ENCODE data around the gene LIN7C.

The LIN7C gene

DNA sequence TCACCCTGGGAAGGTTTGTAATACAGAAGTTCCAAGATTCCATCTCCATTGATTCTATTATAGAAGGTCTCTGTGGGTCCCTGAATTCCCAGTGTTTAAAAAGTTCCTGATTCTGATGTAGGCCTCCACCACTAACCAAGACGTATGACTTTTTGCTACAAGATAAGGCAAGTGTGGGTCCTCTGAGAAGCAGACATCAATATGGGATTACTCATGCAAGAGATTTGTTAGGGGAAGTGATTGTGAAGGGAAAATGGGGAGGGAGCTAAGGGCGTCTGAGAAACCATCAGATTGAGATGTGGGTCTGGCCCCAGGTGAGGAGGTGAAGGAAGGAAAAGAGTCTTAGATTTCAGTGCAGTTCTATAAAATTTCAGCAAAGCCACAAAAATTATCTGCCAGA, 23.8 kb downstream of the LIN7C start:
- Histone ChIP-seq H3K9me3 (replicated peaks; ENCODE audit: low read length) (no peaks in the 10 kb centered on the region), H3K36me3 (ENCODE audit: insufficient read depth, low read length) (no peaks in the 10 kb centered on the region)

DNA sequence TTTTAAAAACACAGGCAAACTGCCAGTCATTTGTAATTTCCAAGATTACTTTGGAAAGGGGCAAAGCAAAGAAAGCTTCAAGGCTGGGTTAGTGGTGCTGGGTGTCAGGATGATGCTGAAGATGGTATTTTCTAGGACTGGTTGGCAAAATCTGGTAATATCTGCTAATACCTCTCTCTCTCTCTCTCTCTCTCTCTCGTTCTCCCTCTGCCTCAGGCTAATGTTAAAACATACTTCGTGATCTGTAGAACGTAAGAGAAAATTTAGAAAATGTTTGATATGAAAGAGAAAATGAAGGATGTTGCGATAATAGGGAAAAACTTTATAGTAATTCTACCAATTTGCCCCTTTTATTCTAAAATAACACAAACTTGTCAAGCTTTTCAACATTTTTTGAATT, 24.6 kb downstream of the LIN7C start:
- H3K4me2 ChIP-seq (ENCODE audit: low read length), result no peak overlapping the region
- no peaks in the 10 kb centered on the region for H3K36me3 ChIP-seq (ENCODE audit: insufficient read depth, low read length)
- H3K9ac ChIP-seq (ENCODE audit: low read depth, low read length), result no peak overlapping the region
- H3K9me3 ChIP-seq (replicated peaks; ENCODE audit: low read length), result no peaks in the 10 kb centered on the region
- no peaks in the 10 kb centered on the region for H3K4me1 ChIP-seq (ENCODE audit: control insufficient read depth, insufficient read depth, low read length)
- no peaks in the 10 kb centered on the region for H3K27me3 ChIP-seq (ENCODE audit: control insufficient read depth, insufficient read depth, low read length)
- H3K4me3 ChIP-seq (ENCODE audit: low read length), result no peak overlapping the region

More for the DNA sequence above, 23.8 kb downstream of the LIN7C start:
- Histone ChIP-seq H3K27me3 (ENCODE audit: control insufficient read depth, insufficient read depth, low read length) (no peaks in the 10 kb centered on the region), H3K4me1 (ENCODE audit: control insufficient read depth, insufficient read depth, low read length) (no peaks in the 10 kb centered on the region), H3K4me2 (ENCODE audit: low read length) (no peak overlapping the region), H3K9ac (ENCODE audit: low read depth, low read length) (no peak overlapping the region), H3K4me3 (ENCODE audit: low read length) (no peak overlapping the region)

DNA sequence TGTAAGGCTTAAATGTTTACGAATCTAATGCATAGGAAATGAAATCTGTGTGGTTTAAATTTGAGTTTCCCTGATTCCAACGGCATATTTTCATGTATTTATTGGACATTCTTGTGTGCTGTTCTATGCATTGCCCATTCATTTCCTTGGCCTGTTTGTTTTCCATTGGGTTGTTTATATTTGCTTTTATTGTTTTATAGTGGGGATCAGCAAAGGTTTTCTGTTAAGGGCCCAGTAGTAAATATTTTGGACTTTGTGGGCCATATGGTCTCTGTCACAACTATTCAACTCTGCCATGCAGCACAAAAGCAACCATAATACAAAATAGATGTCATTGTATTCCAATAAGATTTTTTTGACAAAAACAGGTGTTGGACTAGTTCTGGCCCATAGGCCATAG, 28.7 kb downstream of the LIN7C start:
- H3K9ac ChIP-seq (ENCODE audit: low read depth, low read length), result no peak overlapping the region
- no peaks in the 10 kb centered on the region for H3K9me3 ChIP-seq (replicated peaks; ENCODE audit: low read length)
- no peaks in the 10 kb centered on the region for H3K27me3 ChIP-seq (ENCODE audit: control insufficient read depth, insufficient read depth, low read length)
- H3K4me2 ChIP-seq (ENCODE audit: low read length), result no peak overlapping the region
- H3K4me3 ChIP-seq (ENCODE audit: low read length), result no peak overlapping the region
- H3K4me1 ChIP-seq (ENCODE audit: control insufficient read depth, insufficient read depth, low read length), result peaks cover 6% of the 10 kb centered on the region
- H3K36me3 ChIP-seq (ENCODE audit: insufficient read depth, low read length), result no peaks in the 10 kb centered on the region

DNA sequence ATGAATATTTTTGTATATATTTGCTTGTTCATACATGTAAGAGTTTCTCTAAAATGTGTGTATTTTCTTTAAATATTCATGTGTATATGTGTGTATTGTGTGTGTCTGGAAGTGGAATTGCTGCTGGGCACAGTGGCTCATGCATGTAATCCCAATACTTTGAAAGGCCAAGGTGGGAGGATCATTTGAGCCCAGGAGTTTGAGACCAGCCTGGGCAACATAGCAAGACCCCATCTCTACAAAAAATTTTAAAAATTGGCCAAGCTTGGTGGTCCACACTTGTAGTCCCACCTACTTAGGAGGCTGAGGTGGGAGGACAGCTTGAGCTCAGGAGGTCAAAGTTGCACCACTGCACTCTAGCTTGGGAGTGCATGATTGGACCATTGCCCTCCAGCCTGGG, 29.3 kb downstream of the LIN7C start:
- no peaks in the 10 kb centered on the region for H3K9me3 ChIP-seq (replicated peaks; ENCODE audit: low read length)
- no peaks in the 10 kb centered on the region for H3K36me3 ChIP-seq (ENCODE audit: insufficient read depth, low read length)
- no peak overlapping the region for H3K4me2 ChIP-seq (ENCODE audit: low read length)
- no peak overlapping the region for H3K9ac ChIP-seq (ENCODE audit: low read depth, low read length)
- no peaks in the 10 kb centered on the region for H3K27me3 ChIP-seq (ENCODE audit: control insufficient read depth, insufficient read depth, low read length)
- H3K4me3 ChIP-seq (ENCODE audit: low read length), result no peak overlapping the region
- H3K4me1 ChIP-seq (ENCODE audit: control insufficient read depth, insufficient read depth, low read length), result peaks cover 6% of the 10 kb centered on the region

DNA sequence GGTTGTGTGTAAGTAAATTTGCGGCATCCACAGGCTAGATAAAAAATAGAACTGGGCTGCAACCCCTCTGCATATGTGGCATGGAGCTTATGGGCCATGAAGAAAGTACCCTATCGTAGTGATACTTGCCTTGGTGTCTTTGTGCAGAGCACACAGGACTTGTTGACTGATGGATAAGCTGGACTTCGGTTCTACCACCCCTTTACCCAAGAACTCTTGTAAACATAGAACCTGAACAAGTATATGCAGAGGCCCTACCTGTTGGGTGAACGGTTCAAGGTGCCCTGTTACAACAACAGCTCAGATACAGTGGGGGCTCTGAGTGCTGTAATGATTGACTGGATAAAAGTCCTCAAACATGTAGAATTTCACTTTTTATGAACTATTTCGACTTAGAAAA, 30.9 kb downstream of the LIN7C start:
- no peak overlapping the region for H3K4me2 ChIP-seq (ENCODE audit: low read length)
- no peak overlapping the region for H3K9ac ChIP-seq (ENCODE audit: low read depth, low read length)
- H3K36me3 ChIP-seq (ENCODE audit: insufficient read depth, low read length), result no peaks in the 10 kb centered on the region
- H3K27me3 ChIP-seq (ENCODE audit: control insufficient read depth, insufficient read depth, low read length), result no peaks in the 10 kb centered on the region
- peaks cover 13% of the 10 kb centered on the region for H3K4me1 ChIP-seq (ENCODE audit: control insufficient read depth, insufficient read depth, low read length)
- no peak overlapping the region for H3K4me3 ChIP-seq (ENCODE audit: low read length)
- no peaks in the 10 kb centered on the region for H3K9me3 ChIP-seq (replicated peaks; ENCODE audit: low read length)

DNA sequence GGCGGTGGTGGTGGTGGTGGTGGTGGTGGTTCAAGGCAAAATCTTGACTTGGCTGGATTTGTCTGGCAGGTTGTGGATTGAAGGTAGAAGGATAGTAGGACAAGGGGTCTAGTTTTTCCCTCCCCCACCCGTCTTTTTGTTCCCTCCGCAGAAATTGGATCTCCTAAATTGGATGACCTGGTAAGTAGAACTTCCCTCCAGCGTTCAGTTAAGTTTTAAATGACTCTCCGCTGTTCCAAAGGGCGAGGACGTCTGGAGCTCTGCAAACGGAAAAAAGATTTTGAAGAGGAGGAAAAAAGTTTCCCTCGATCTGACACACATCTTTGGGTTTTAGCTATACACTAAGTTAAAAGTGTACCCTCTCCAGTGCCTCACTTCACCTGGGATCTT, 33.6 kb downstream of the LIN7C start:
- no peaks in the 10 kb centered on the region for H3K36me3 ChIP-seq (ENCODE audit: insufficient read depth, low read length)
- peak overlapping the region; percentile 98 for H3K4me2 ChIP-seq (ENCODE audit: low read length)
- H3K4me3 ChIP-seq (ENCODE audit: low read length), result peak overlapping the region; percentile 95
- no peaks in the 10 kb centered on the region for H3K27me3 ChIP-seq (ENCODE audit: control insufficient read depth, insufficient read depth, low read length)
- H3K9me3 ChIP-seq (replicated peaks; ENCODE audit: low read length), result no peaks in the 10 kb centered on the region
- peaks cover 13% of the 10 kb centered on the region for H3K4me1 ChIP-seq (ENCODE audit: control insufficient read depth, insufficient read depth, low read length)
- H3K9ac ChIP-seq (ENCODE audit: low read depth, low read length), result no peak overlapping the region

DNA sequence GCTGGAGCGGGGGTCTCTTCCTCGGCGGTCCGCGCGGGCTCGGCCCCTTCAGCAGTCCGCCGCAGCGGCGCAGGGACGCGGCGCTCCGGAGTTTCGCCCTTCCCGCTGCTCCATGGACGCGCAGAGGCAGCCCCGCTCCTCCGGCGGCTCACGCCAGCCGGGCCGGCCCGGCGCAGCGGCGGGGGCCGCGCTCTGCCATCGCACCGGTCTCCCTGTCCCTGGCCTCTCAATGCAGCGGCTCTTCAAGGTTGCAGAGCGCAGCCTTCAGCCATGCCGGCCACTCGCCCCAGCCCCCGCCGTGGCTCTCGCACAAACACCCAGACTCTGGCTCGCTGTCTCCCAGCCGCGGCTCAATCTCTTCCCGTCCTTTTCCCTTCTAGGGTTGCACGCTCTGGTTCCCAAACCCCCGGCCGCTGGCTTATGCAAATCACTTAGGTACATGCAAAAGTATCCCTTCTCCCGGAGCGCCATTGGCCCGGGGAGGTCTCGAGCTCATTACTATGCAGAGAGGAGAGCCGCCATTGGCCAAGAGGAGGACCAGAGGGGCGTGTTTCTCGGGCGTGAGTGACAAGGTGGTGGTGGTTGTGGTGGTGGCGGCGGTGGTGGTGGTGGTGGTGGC, 34.1 kb downstream of the LIN7C start, which contains the start of gene LGR4:
LGR4 (minus strand) TSS at position 393 of the 619 bp plus-strand sequence. CDS start 488 bp downstream, outside the sequence.
- Histone ChIP-seq H3K4me2 (ENCODE audit: low read length) (peak within 1 kb of the TSS; percentile 98), H3K27me3 (ENCODE audit: control insufficient read depth, insufficient read depth, low read length) (no peaks in the 10 kb centered on the region), H3K36me3 (ENCODE audit: insufficient read depth, low read length) (no peaks in the 10 kb centered on the region), H3K4me1 (ENCODE audit: control insufficient read depth, insufficient read depth, low read length) (peaks cover 13% of the 10 kb centered on the region), H3K9me3 (replicated peaks; ENCODE audit: low read length) (no peaks in the 10 kb centered on the region), H3K4me3 (ENCODE audit: low read length) (peak within 1 kb of the TSS; percentile 95), H3K9ac (ENCODE audit: low read depth, low read length) (peak within 1 kb of the TSS; percentile 81)

DNA sequence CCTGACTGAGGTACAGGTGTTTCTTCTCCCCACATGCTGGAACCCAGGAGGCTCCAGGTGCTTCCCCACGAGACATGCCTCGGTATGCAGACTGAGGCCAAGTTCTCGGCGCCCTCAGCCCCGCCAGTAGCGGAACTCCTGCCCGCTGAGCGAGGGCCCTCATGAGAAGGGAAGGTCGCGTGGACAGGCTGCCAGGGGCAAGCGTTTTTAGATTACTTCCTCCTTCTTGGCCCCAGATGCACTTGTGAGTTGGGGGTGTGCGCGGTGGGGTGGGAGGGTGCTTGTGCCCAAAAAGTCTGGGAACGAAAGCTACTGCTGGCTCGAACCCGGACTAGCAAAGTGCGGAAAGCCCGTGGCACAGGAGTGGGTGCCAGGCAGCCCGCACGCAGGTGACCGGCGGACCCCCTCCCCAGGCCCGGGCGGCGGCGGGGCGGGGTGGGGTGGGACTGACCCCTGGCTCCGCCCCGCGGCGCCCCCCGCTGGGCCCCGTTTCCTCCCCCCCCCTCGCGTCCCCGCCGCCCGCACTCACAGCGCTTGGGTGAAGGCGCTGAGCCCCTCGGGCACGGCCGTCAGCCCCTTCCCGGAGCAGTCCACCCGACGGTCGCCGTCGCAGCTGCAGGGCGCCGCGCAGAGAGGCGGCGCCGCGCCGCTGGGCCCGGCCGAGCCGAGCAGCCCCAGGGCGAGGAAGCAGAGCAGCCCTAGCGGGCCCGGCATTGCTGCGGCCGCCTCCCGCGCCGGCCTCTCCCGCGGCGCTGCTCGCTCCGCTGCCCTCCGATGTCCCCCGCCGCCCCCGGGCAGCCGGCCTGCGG, 34.8 kb downstream of the LIN7C start:
- Histone ChIP-seq H3K4me2 (ENCODE audit: low read length) (peak overlapping the region; percentile 98), H3K27me3 (ENCODE audit: control insufficient read depth, insufficient read depth, low read length) (no peaks in the 10 kb centered on the region), H3K4me3 (ENCODE audit: low read length) (peak overlapping the region; percentile 95), H3K36me3 (ENCODE audit: insufficient read depth, low read length) (no peaks in the 10 kb centered on the region), H3K4me1 (ENCODE audit: control insufficient read depth, insufficient read depth, low read length) (peaks cover 13% of the 10 kb centered on the region), H3K9ac (ENCODE audit: low read depth, low read length) (peak overlapping the region; percentile 81), H3K9me3 (replicated peaks; ENCODE audit: low read length) (no peaks in the 10 kb centered on the region)

DNA sequence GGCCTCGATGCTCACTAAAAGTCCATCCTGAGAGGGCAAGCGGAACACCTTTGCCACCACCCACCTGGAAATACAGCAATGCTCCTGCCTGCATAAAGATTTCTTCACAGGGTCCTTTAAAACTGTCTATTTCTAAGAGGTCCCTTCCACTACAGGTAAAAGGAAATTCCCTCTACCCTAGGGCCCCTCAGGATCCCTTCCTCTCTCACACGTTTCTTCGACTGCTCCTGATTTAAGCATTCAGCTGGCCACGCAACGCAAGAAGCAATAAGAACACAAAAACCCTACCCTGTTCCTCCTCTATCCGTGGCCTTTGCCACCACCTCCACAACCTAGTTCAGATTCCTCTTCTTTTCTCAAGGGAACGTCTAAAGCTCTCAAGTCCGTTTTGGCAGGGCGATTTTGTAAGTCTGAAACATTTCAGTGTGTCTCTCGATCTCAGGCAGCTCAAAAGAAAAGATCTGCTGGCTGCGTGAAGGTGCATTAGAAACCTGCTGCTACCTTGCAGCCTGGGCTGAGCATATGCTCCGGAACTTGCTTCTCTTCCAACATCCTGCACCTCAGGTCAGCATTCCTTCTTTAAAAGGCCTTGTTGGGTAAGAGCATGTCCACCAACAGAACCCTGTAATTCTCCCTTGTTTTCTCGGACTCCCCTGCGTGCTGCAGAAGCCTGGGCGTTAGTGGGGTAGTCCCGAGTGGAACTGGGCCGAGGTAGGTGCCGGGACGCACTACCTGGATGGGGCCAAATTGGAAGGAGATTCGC, 35.6 kb downstream of the LIN7C start:
- H3K27me3 ChIP-seq (ENCODE audit: control insufficient read depth, insufficient read depth, low read length), result no peaks in the 10 kb centered on the region
- no peaks in the 10 kb centered on the region for H3K9me3 ChIP-seq (replicated peaks; ENCODE audit: low read length)
- peaks cover 13% of the 10 kb centered on the region for H3K4me1 ChIP-seq (ENCODE audit: control insufficient read depth, insufficient read depth, low read length)
- peak overlapping the region; percentile 98 for H3K4me2 ChIP-seq (ENCODE audit: low read length)
- H3K4me3 ChIP-seq (ENCODE audit: low read length), result peak overlapping the region; percentile 95
- H3K9ac ChIP-seq (ENCODE audit: low read depth, low read length), result peak overlapping the region; percentile 30
- no peaks in the 10 kb centered on the region for H3K36me3 ChIP-seq (ENCODE audit: insufficient read depth, low read length)

DNA sequence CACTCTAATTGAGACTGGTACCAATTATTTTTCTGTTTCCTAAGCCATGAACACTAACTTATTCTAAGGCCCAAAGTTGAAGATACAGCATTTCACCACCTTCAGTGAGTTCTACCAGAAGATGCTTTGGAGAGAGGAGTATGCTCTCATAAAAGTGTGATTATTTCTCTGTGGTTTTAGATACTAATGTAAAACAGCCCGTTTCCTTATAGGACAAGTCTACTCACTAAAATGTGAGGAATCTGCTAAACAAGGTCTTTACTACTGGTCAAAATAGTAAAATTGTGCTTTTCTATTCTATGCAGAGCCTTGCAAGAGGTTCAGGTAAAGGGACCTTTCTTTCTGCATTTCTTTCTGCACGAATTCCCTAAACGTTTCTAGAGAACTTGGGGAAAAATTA, 36.4 kb downstream of the LIN7C start:
- no peaks in the 10 kb centered on the region for H3K9me3 ChIP-seq (replicated peaks; ENCODE audit: low read length)
- H3K4me2 ChIP-seq (ENCODE audit: low read length), result no peak overlapping the region
- no peak overlapping the region for H3K4me3 ChIP-seq (ENCODE audit: low read length)
- no peaks in the 10 kb centered on the region for H3K36me3 ChIP-seq (ENCODE audit: insufficient read depth, low read length)
- no peak overlapping the region for H3K9ac ChIP-seq (ENCODE audit: low read depth, low read length)
- H3K27me3 ChIP-seq (ENCODE audit: control insufficient read depth, insufficient read depth, low read length), result no peaks in the 10 kb centered on the region
- peaks cover 13% of the 10 kb centered on the region for H3K4me1 ChIP-seq (ENCODE audit: control insufficient read depth, insufficient read depth, low read length)

DNA sequence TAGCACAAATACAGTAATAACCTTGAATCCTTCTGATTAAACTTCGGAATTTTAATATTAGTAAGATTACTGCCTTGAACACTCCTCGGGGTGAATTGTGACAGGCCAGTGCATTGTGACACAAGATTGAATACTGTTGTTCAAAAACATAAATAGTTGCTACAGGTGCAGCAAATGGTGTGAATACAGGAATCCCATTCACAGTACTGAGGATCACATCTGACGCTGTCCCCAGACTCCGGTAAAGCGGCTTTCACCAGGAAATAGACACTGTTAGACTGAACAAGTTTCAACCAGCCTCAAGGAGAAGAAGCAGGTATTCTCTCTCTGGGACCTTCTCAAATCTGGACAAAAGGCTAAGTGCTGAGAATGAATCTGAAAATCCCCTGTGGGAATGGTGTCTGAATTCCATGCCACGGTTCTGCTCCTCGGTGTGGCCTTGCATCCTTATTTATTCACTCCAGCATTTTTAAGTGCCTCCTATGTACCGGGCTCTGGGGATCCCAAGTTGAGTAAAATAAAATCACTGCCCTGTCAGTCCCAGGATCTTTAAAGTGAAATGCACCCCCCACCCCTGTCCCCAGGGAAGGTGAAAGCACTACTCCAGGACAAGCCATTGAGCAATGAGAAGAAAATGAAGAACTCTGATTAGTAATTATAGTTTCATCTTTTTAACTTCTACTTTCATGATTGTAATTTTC, 37.4 kb downstream of the LIN7C start:
- Histone ChIP-seq H3K9me3 (replicated peaks; ENCODE audit: low read length) (no peaks in the 10 kb centered on the region), H3K27me3 (ENCODE audit: control insufficient read depth, insufficient read depth, low read length) (no peaks in the 10 kb centered on the region), H3K4me2 (ENCODE audit: low read length) (no peak overlapping the region), H3K4me3 (ENCODE audit: low read length) (no peak overlapping the region), H3K36me3 (ENCODE audit: insufficient read depth, low read length) (no peaks in the 10 kb centered on the region), H3K4me1 (ENCODE audit: control insufficient read depth, insufficient read depth, low read length) (peaks cover 13% of the 10 kb centered on the region), H3K9ac (ENCODE audit: low read depth, low read length) (no peak overlapping the region)
